HG02885 (cell line): ENCODE measurements around the gene HSP90AB1.

Experiments used
- ATAC-seq: cut with Tn5 transposase; IDR thresholded peaks from one replicate; pipeline ENCODE4 v1.9.1; 2021; ENCODE audit warnings: mild to moderate bottlenecking; ENCODE audit not compliant: unreplicated experiment, poor library complexity

HSP90AB1 gene

GRCh38 chr6:44253307-44254101 is 6.6 kb downstream of the HSP90AB1 start:
- ATAC-seq, result no peak

- ATAC-seq, result no peak
Measured at GRCh38 chr6:44254191-44255104, 7.5 kb downstream of the HSP90AB1 start.

- no peak for ATAC-seq
Measured at GRCh38 chr6:44255105-44255808, 8.4 kb downstream of the HSP90AB1 start.

GRCh38 chr6:44255871-44256774 is 9.2 kb downstream of the HSP90AB1 start:
- ATAC-seq, result no peak

- no peak for ATAC-seq
Measured at GRCh38 chr6:44256775-44257024, 9.8 kb downstream of the HSP90AB1 start.

GRCh38 chr6:44257025-44257752 is 10.3 kb downstream of the HSP90AB1 start, which contains the start of gene SLC35B2:
TSS of gene SLC35B2 (minus strand) at chr6:44257528. CDS start at chr6:44257410, 118 bp downstream.
- peak; percentile 54 for ATAC-seq

- ATAC-seq, result peak; percentile 13
Measured at GRCh38 chr6:44257753-44258324, 10.9 kb downstream of the HSP90AB1 start.

GRCh38 chr6:44258325-44258863 is 11.5 kb downstream of the HSP90AB1 start:
- no peak for ATAC-seq

GRCh38 chr6:44258921-44259320 is 12.0 kb downstream of the HSP90AB1 start:
- no peak for ATAC-seq

- ATAC-seq, result no peak
Measured at GRCh38 chr6:44260011-44260410, 13.1 kb downstream of the HSP90AB1 start.

- no peak for ATAC-seq
Measured at GRCh38 chr6:44260451-44261297, 13.8 kb downstream of the HSP90AB1 start.

- no peak for ATAC-seq
Measured at GRCh38 chr6:44261581-44261980, 14.7 kb downstream of the HSP90AB1 start.

- no peak for ATAC-seq
Measured at GRCh38 chr6:44262467-44263353, 15.8 kb downstream of the HSP90AB1 start.

- peak; percentile 17 for ATAC-seq
Measured at GRCh38 chr6:44263354-44264100, 16.6 kb downstream of the HSP90AB1 start.

GRCh38 chr6:44264154-44265006 is 17.5 kb downstream of the HSP90AB1 start:
- peak; percentile 26 for ATAC-seq
